HEK293 (cell line): ENCODE measurements around the gene ARF3.

Experiments
- ATF2 ChIP-seq: fragments of 450-650 bp; formaldehyde crosslinking; IDR thresholded peaks from 2 replicates; pipeline ENCODE4 v1.5.1; 2016; ENCODE audit warnings: missing biosample characterization, missing genetic modification characterization, low read depth
- CTCF ChIP-seq: fragments of 450-650 bp; formaldehyde crosslinking; IDR thresholded peaks from 2 replicates; pipeline ENCODE4 v1.5.1; 2016; ENCODE audit warnings: missing biosample characterization, missing genetic modification characterization
- HOXA7 ChIP-seq: sonication (generic); formaldehyde crosslinking; IDR thresholded peaks from 2 replicates; pipeline ENCODE4 v1.8.1; 2022; ENCODE audit warnings: missing genetic modification reagents, borderline replicate concordance
- SALL2 ChIP-seq: fragments of 450-650 bp; formaldehyde crosslinking; IDR thresholded peaks from 2 replicates; pipeline ENCODE4 v1.5.0; 2017; ENCODE audit warnings: missing biosample characterization, mild to moderate bottlenecking, missing genetic modification characterization, borderline replicate concordance
- SP3 ChIP-seq: fragments of 450-650 bp; formaldehyde crosslinking; IDR thresholded peaks from 2 replicates; pipeline ENCODE4 v1.5.1; 2016; ENCODE audit warnings: missing biosample characterization, missing genetic modification characterization
- TSHZ1 ChIP-seq: fragments of 450-650 bp; formaldehyde crosslinking; IDR thresholded peaks from 2 replicates; pipeline ENCODE4 v1.5.1; 2016; ENCODE audit warnings: missing biosample characterization, missing genetic modification characterization, borderline replicate concordance
- ZEB2 ChIP-seq: fragments of 450-650 bp; formaldehyde crosslinking; IDR thresholded peaks from 2 replicates; pipeline ENCODE4 v1.5.1; 2016; ENCODE audit warnings: missing biosample characterization, missing genetic modification characterization
- ZNF10 ChIP-seq: fragments of 450-650 bp; formaldehyde crosslinking; IDR thresholded peaks from 2 replicates; pipeline ENCODE4 v1.5.1; 2017; ENCODE audit warnings: missing biosample characterization, missing genetic modification characterization
- ZNF223 ChIP-seq: fragments of 450-650 bp; formaldehyde crosslinking; IDR thresholded peaks from 2 replicates; pipeline ENCODE4 v1.5.1; 2016; ENCODE audit warnings: missing biosample characterization, missing genetic modification characterization
- ZNF23 ChIP-seq: fragments of 450-650 bp; formaldehyde crosslinking; IDR thresholded peaks from 2 replicates; pipeline ENCODE4 v1.5.1; 2016; ENCODE audit warnings: missing biosample characterization, missing genetic modification characterization, borderline replicate concordance
- ZNF274 ChIP-seq, 2 experiments: fragments of 200-500 bp in 1 of 2; fragments of 450-650 bp in 1 of 2; sonication (Bioruptor generic) in 1 of 2; formaldehyde crosslinking in 1 of 2; IDR thresholded peaks; 2 replicates each; pipeline versions ENCODE4 v1.5.1 to v1.6.1; 2014 to 2016; ENCODE audit warnings: borderline replicate concordance in 1 of 2, inconsistent platforms in 1 of 2, low read length in 1 of 2, missing biosample characterization in 1 of 2, missing genetic modification characterization in 1 of 2
- ZNF362 ChIP-seq: fragments of 450-650 bp; formaldehyde crosslinking; IDR thresholded peaks from 2 replicates; pipeline ENCODE4 v1.5.1; 2016; ENCODE audit warnings: missing biosample characterization, missing genetic modification characterization
- ZNF830 ChIP-seq: fragments of 450-650 bp; IDR thresholded peaks from 2 replicates; pipeline ENCODE4 v1.5.0; 2018; ENCODE audit warnings: missing biosample characterization, missing genetic modification characterization, low read depth, mild to moderate bottlenecking, moderate library complexity

- TF ChIP-seq SP3: no peak
- peak; percentile 53; the same call in 1 of the 2 replicates for TF ChIP-seq CTCF (tag by site-specific recombination)
- TF ChIP-seq ZEB2: no peak
- no peak for TF ChIP-seq ZNF223 (tag by site-specific recombination)
- no peak for TF ChIP-seq SALL2 (tag by site-specific recombination)
- TF ChIP-seq HOXA7 (CRISPR knock-in tag): no peak
- no peak for TF ChIP-seq ZNF830 (tag by site-specific recombination)
- TF ChIP-seq TSHZ1: no peak
- TF ChIP-seq ZNF10 (tag by site-specific recombination): no peak
- TF ChIP-seq ZNF362 (tag by site-specific recombination): no peak
- TF ChIP-seq ZNF274 (IDR thresholded peaks at IDR 0.05; ENCODE audit: low read length): no peak
- no peak for TF ChIP-seq ZNF274 (tag by site-specific recombination; IDR thresholded peaks at IDR 0.05; ENCODE audit: borderline replicate concordance)
- no peak for TF ChIP-seq ZNF23
- no peak for TF ChIP-seq ATF2 (tag by site-specific recombination)
These were observed 8.1 kb upstream of the ARF3 start for GRCh38 chr12:48965298-48965838.
